DND-41 (cell line): ENCODE measurements around the gene MAML3.

Source experiments
- EZH2 ChIP-seq: IDR thresholded peaks from 3 replicates; pipeline ENCODE4 v1.6.1; 2012; ENCODE audit warnings: borderline replicate concordance, low read depth, mild to moderate bottlenecking, moderate library complexity, low read length, inconsistent platforms; ENCODE audit not compliant: severe bottlenecking
- TF ChIP-seq, protein P1 (sequence below): IDR thresholded peaks from 2 replicates; pipeline ENCODE4 v1.5.1; 2012; ENCODE audit warnings: borderline replicate concordance, low read length, moderate library complexity, mild to moderate bottlenecking; ENCODE audit not compliant: poor library complexity, severe bottlenecking; ENCODE audit errors: extremely low read depth

GRCh38 chr4:139782926-139783522, 371.0 kb downstream of the MAML3 start:
- TF ChIP-seq, protein P1, sequence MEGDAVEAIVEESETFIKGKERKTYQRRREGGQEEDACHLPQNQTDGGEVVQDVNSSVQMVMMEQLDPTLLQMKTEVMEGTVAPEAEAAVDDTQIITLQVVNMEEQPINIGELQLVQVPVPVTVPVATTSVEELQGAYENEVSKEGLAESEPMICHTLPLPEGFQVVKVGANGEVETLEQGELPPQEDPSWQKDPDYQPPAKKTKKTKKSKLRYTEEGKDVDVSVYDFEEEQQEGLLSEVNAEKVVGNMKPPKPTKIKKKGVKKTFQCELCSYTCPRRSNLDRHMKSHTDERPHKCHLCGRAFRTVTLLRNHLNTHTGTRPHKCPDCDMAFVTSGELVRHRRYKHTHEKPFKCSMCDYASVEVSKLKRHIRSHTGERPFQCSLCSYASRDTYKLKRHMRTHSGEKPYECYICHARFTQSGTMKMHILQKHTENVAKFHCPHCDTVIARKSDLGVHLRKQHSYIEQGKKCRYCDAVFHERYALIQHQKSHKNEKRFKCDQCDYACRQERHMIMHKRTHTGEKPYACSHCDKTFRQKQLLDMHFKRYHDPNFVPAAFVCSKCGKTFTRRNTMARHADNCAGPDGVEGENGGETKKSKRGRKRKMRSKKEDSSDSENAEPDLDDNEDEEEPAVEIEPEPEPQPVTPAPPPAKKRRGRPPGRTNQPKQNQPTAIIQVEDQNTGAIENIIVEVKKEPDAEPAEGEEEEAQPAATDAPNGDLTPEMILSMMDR, result no peak
- no peak for TF ChIP-seq EZH2
